Measurements from ENCODE around the gene HSD11B1L. TPM values are rescaled to one million over a fixed set of nuclear protein-coding genes. Genes with fewer than 3 reads are reported as not detected.

Gene HSD11B1L
- total RNA-seq, 3 donors from 2014 or later (not counting 1 experiment from before 2014, with no cell fraction given) = 1.1 to 3.7 (median 3.0) TPM

DNA sequence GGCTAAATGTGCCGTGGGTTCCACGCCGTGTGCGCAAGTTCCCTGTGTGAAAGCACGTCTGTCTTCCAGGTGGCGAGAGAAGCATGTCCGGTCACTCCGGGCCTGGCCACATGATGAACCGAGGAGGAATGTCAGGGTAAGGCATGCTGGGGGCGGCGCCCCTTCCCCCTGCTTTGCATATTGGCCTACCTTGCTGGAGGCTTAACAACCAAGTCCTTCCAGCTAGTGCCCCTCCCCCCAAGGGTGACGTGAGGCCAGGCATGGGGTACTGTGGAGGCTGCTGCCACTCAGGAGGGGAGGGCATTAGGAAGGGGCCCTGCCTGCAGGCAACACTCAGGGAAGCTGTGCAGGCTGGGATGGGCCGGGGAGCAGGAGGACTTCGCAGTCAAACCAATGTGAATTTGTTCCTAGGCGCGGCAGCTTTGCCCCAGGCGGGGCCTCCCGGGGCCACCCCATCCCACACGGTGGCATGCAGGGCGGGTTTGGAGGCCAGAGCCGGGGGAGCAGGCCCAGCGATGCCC, 13.0 kb upstream of the HSD11B1L start:
- TF ChIP-seq, protein P1, sequence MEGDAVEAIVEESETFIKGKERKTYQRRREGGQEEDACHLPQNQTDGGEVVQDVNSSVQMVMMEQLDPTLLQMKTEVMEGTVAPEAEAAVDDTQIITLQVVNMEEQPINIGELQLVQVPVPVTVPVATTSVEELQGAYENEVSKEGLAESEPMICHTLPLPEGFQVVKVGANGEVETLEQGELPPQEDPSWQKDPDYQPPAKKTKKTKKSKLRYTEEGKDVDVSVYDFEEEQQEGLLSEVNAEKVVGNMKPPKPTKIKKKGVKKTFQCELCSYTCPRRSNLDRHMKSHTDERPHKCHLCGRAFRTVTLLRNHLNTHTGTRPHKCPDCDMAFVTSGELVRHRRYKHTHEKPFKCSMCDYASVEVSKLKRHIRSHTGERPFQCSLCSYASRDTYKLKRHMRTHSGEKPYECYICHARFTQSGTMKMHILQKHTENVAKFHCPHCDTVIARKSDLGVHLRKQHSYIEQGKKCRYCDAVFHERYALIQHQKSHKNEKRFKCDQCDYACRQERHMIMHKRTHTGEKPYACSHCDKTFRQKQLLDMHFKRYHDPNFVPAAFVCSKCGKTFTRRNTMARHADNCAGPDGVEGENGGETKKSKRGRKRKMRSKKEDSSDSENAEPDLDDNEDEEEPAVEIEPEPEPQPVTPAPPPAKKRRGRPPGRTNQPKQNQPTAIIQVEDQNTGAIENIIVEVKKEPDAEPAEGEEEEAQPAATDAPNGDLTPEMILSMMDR (IDR thresholded peaks at IDR 0.05) = no peak
- no peaks in the 10 kb centered on the region for H3K9me3 ChIP-seq (ENCODE audit: control insufficient read depth, insufficient read depth, low read length)
- H3K27me3 ChIP-seq (ENCODE audit: control insufficient read depth, insufficient read depth, low read length) = no peaks in the 10 kb centered on the region
- no peaks in the 10 kb centered on the region for H3K4me1 ChIP-seq (ENCODE audit: control insufficient read depth, insufficient read depth, low read length)
- peaks cover 63% of the 10 kb centered on the region for H3K36me3 ChIP-seq (ENCODE audit: control insufficient read depth, insufficient read depth, low read length)
- peak in 2 of 3 donors; percentile 19 to 25 for ATAC-seq
- no peak for DNase-seq
- H3K27ac ChIP-seq (ENCODE audit: low read length) = no peak overlapping the region
- Mint-ChIP-seq H3K4me1 (no peaks in the 10 kb centered on the region), H3K27me3 (ENCODE audit: low read depth in 2 of 2) (no peaks in the 10 kb centered on the region), H3K36me3 (peaks cover 10% of the 10 kb centered on the region), H3K9me3 (no peaks in the 10 kb centered on the region), H3K4me3 (no peak overlapping the region), H3K27ac (peak overlapping the region in 1 of 2 donors; percentile 50)
- WGBS (ENCODE audit: insufficient coverage) = 94% methylated on average over 22 of the region's 22 CpGs
- intact Hi-C loops (cut with micrococcal nuclease) = no loop called here
- no peak overlapping the region for H3K4me3 ChIP-seq (ENCODE audit: low read length)

- Mint-ChIP-seq H3K9me3 (peaks cover 0 to 4% of the 10 kb centered on the region in 2 donors), H3K27ac (peak overlapping the region in 1 of 2 donors; percentile 14), H3K27me3 (ENCODE audit: low read depth in 2 of 2) (no peaks in the 10 kb centered on the region), H3K36me3 (peaks cover 10% of the 10 kb centered on the region), H3K4me1 (no peaks in the 10 kb centered on the region), H3K4me3 (no peak overlapping the region)
- Histone ChIP-seq H3K4me1 (ENCODE audit: control insufficient read depth, insufficient read depth, low read length) (no peaks in the 10 kb centered on the region), H3K27me3 (ENCODE audit: control insufficient read depth, insufficient read depth, low read length) (no peaks in the 10 kb centered on the region), H3K27ac (ENCODE audit: low read length) (no peak overlapping the region), H3K9me3 (ENCODE audit: control insufficient read depth, insufficient read depth, low read length) (no peaks in the 10 kb centered on the region), H3K36me3 (ENCODE audit: control insufficient read depth, insufficient read depth, low read length) (peaks cover 49% of the 10 kb centered on the region), H3K4me3 (ENCODE audit: low read length) (no peak overlapping the region)
- no peak for DNase-seq
- intact Hi-C loops (cut with micrococcal nuclease) = no loop called here
- WGBS (ENCODE audit: insufficient coverage) = 93% methylated on average over 11 of the region's 11 CpGs
- no peak for ATAC-seq
- TF ChIP-seq, protein P1 (IDR thresholded peaks at IDR 0.05) = no peak
Observed at GRCh38 chr19:5669212-5669611, 11.6 kb upstream of the HSD11B1L start.

DNA sequence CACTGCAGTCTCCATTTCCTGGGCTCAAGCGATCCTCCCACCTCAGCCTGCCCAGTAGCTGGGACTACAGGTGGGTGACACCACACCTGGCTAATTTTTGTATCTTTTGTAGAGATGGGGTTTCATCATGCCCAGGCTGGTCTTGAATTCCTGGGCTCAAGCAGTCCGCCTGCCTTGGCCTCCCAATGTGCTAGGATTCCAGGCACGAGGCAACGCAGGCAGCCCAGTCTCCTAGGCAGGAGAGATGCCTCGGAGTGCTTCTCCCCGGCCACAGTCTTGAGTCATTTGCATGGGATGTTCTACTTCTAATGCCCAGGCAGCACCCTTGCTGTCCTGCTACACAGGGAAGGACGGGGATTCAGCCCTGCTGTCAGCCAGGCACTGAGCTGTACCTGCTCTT, 9.2 kb upstream of the HSD11B1L start:
- H3K27ac Mint-ChIP-seq = no peak overlapping the region
- H3K4me1 Mint-ChIP-seq = peaks cover 0 to 3% of the 10 kb centered on the region in 2 donors
- Histone ChIP-seq H3K27ac (ENCODE audit: low read length) (no peak overlapping the region), H3K27me3 (ENCODE audit: control insufficient read depth, insufficient read depth, low read length) (no peaks in the 10 kb centered on the region), H3K36me3 (ENCODE audit: control insufficient read depth, insufficient read depth, low read length) (peaks cover 25% of the 10 kb centered on the region), H3K4me3 (ENCODE audit: low read length) (no peak overlapping the region), H3K4me1 (ENCODE audit: control insufficient read depth, insufficient read depth, low read length) (no peaks in the 10 kb centered on the region), H3K9me3 (ENCODE audit: control insufficient read depth, insufficient read depth, low read length) (no peaks in the 10 kb centered on the region)
- no peaks in the 10 kb centered on the region for H3K27me3 Mint-ChIP-seq (ENCODE audit: low read depth in 2 of 2)
- H3K36me3 Mint-ChIP-seq = no peaks in the 10 kb centered on the region
- TF ChIP-seq, protein P1 (IDR thresholded peaks at IDR 0.05) = no peak
- WGBS (ENCODE audit: insufficient coverage) = 98% methylated on average over 7 of the region's 7 CpGs
- intact Hi-C loops (cut with micrococcal nuclease) = no loop called here
- ATAC-seq (no peak), DNase-seq (no peak)
- H3K9me3 Mint-ChIP-seq = peaks cover 0 to 4% of the 10 kb centered on the region in 2 donors
- H3K4me3 Mint-ChIP-seq = no peak overlapping the region

Data from natural killer cell (primary cell).